ENCODE measurements around the gene GPER1. TPM values are rescaled to one million over a fixed set of nuclear protein-coding genes. Genes with fewer than 3 reads are reported as not detected.

The GPER1 gene
- total RNA-seq (2022; extraction: Qiagen RNA extraction), result 0.55 to 0.94 TPM (median 0.78 TPM) in 5 replicates

DNA sequence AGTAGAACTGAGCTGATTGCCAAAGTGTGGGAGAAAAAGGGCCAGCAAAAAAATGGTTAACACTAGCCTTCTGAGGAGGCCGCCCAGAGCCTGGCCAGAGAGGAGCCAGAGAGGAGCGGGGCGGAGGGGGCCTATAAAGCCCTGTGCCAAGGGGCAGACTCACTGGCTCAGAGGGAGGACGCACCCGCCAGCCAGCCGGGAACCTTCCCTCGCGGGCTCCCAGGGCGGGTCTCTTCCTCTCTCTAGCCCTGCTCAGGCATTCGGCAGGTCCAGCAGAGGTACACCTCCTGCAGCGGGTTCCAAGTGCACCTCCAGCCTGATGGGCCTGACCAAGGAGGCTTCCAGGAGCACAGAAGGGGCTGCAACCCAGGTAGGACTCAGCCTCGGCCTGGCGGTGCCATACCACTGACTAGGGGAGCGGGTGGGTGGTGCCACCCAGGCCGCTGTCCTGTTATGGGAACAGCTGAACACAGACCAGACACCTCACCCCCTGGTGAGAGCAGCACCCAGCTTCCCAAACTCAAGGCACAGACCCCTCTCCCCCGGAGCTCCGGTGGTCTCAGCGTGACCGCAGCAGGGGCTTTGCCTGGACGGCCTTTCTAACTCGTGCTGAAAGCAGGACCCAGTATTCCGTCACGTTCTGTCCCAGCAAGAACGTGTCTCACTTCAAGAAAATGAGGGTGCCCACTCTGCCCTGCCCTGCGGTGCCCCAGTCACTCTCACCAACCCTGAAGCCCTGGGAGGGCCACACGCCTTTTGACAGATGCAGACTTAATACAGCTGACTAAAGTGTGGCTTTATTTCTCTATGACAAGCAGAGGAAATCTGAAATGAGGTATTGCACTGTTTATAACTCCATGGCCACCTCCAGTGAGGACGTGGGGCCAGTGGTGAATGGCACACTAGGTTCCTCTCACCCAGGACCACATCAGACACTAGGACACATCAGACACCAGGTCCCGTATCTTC is at the start of gene GPER1:
TSS of gene GPER1 (plus strand) at position 162 of the 969 bp plus-strand sequence. CDS start 3,616 bp downstream, outside the sequence.

DNA sequence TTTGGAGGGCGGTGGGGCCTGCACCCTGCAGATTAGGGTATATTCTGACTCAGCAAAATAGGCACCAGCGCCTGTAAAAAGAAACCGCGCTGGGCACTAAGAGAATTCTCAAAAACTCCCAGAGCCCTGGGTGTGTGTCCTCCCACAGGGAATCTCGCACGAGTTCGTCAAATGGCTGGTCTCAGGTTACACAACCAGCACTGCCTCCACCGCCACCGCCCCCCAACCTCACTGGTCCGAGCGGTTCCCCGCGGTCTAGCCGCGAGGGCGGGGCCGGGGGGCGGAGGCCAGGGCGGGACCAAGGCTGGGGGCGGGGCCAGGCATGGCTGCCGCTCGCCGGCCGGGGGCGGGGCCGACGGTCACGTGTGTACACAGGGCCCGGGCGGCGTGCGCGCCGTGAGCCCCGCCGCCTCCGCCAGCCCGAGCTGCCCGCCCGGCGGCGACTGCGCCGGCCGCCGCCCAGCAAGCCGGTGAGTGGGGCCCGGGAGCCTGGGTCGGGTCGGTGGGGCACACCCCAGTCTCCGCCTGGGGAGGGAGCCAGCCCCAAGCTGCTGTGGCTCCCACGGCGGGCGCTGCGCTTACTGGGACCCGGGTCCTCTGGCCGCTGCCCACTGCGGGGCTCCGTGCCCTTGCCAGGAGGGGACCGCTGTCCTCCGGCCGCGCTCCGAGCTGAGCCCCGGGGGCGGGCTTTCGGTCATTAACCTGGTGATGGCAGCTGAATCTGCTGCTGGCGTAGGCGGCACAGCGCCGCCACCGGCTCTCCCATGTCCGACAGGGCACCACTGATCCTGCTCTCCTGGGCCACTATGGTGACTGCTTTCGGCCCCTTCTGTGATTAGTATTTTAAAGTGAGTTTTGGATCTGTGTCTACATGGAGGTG is 43.5 kb upstream of the GPER1 start, which contains the start of gene GPR146:
TSS of gene GPR146 (plus strand) at position 358 of the 880 bp plus-strand sequence. CDS start 12,970 bp downstream, outside the sequence.

Other genes with a start within 250 kb of the GPER1 start
- gene GET4, start 211.6 kb upstream of the GPER1 start, total RNA-seq (2022; extraction: Qiagen RNA extraction), result 38.1 to 70.1 TPM (median 60.2 TPM) in 5 replicates
- gene ADAP1, start 133.4 kb upstream of the GPER1 start, total RNA-seq (2022; extraction: Qiagen RNA extraction), result 3.5 to 5.4 TPM (median 4.3 TPM) in 5 replicates
- gene COX19, start 112.6 kb upstream of the GPER1 start, total RNA-seq (2022; extraction: Qiagen RNA extraction), result 5.5 to 7.3 TPM (median 5.9 TPM) in 5 replicates
- 0.02 TPM in 1 of 5 replicates, not detected in the others for gene CYP2W1, start 104.9 kb upstream of the GPER1 start, total RNA-seq (2022; extraction: Qiagen RNA extraction)
- gene GPR146, start 43.6 kb upstream of the GPER1 start, total RNA-seq (2022; extraction: Qiagen RNA extraction), result 1.1 to 2.8 TPM (median 2.1 TPM) in 5 replicates
- gene ZFAND2A, start 72.1 kb downstream of the GPER1 start, total RNA-seq (2022; extraction: Qiagen RNA extraction), result 51.9 to 61.5 TPM (median 59.2 TPM) in 5 replicates
- gene UNCX, start 144.8 kb downstream of the GPER1 start, total RNA-seq (2022; extraction: Qiagen RNA extraction), result 0.03 to 0.22 TPM (median 0.06 TPM) in 4 of 5 replicates, not detected in the other